GM19467 (cell line): ENCODE data around the gene PXT1.

Experiments used
- ATAC-seq: cut with Tn5 transposase; IDR thresholded peaks from one replicate; pipeline ENCODE4 v1.9.1; 2021; ENCODE audit warnings: mild to moderate bottlenecking, moderate library complexity; ENCODE audit not compliant: unreplicated experiment

The PXT1 gene

DNA sequence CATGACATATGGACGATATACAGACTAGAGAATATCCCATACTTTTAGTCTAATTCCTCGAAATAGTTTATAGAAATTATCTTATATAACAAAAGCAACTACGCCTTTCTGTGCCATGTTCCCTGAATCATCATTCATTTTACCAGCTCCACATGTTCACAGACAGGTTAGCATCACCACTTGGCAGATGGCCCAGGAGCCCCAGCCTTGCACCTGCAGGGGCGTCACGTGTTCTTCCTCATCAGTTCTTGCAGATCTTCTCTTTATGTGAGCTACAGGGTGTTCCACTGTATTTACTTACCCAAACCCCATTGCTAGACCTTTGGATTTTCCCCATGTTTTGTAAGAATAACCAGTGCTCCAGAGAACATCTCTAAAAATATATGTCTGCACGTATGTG is 93.4 kb downstream of the PXT1 start:
- ATAC-seq, result no peak

DNA sequence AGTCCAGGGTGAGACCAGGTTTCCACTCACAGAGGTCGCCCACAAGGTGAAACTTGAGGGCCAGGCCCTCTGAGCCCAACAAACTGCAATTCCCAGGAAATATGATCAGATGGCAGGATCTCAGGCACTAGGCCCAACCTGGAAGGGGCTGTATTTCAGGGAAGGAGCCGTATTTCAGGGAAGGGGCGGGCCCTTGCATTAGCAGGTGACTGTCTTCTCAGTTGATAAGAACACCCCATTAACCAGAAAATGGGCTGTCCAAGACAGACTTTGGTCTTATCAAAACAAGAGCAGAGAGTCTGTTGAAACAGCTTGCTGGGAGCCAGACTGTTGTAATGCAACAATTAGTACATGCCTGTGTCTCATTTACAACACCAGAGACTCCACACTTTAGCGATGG is 95.0 kb downstream of the PXT1 start:
- ATAC-seq, result no peak

DNA sequence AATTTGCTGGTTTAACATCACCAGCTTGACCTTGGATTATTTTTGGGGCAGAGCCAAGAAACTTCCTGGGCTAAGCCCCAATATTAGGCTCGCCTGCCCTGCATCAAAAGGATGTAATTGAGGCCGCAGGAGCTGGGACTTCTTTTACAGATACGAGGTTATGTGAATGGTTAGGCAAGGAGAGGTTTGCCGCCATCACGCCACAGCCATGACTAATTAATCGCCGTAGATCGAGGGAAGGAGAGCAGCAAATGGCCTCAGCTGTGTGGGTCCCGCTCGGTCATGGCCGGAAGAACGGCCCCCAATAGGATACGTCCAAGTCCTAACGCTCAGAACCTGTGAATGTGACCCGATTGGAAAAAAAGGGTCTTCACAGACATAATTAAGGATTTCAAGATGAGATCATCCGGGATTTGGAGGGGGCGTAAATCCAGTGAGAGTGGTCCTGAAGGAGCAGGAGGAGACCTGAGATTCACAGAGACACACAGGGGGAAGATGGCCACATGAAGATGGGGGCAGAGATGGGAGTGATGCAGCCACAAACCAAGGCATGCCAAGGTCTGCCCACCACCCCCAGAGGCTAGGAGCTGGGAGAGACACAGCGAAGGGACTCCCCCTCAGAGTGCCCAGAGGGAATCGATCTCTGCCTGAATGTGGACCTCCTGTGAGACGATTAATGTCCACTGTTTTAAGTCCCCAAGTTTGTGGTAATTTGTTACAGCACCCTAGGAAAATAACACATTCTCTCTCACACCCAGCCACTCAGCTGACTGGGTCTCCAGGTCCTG is 96.0 kb downstream of the PXT1 start:
- no peak for ATAC-seq

DNA sequence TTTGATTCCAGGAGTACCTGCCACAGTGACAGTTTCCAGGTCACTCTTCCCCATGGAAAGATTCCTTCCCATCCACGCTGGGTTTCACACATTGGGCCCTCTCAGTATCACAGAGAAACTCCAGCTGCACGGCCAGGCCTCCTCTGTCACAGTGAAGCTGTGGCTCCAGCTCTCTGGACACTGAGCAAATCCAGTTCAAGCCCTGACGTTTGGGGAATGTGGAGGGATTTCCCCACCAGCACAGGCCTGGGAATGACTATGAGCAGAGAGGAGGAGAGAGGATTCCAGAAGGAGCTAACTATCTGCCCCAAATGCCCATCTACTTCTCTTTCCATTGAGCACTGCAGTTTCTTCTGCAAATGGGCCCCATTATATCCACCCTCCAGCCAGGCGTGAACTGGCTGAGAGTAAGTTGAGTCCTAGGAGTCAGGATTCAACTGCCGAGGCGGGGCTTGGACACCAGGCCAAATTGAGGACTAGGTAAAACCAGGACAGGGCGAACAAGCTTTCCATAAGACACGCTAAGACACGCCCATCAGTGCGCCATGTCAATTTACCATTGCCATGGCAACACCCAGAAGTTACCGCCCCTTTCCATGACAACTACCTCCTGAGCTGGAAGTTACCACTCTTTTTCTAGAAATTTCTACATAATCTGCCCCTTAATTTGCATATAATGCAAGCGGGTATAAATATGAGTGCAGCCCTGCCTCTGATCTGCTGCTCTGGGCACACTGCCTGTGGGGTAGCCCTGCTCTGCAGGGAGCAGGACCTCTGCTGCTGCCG is 96.8 kb downstream of the PXT1 start:
- no peak for ATAC-seq

- no peak for ATAC-seq
Observed at GRCh38 chr6:36343109-36343680, 99.5 kb downstream of the PXT1 start.

DNA sequence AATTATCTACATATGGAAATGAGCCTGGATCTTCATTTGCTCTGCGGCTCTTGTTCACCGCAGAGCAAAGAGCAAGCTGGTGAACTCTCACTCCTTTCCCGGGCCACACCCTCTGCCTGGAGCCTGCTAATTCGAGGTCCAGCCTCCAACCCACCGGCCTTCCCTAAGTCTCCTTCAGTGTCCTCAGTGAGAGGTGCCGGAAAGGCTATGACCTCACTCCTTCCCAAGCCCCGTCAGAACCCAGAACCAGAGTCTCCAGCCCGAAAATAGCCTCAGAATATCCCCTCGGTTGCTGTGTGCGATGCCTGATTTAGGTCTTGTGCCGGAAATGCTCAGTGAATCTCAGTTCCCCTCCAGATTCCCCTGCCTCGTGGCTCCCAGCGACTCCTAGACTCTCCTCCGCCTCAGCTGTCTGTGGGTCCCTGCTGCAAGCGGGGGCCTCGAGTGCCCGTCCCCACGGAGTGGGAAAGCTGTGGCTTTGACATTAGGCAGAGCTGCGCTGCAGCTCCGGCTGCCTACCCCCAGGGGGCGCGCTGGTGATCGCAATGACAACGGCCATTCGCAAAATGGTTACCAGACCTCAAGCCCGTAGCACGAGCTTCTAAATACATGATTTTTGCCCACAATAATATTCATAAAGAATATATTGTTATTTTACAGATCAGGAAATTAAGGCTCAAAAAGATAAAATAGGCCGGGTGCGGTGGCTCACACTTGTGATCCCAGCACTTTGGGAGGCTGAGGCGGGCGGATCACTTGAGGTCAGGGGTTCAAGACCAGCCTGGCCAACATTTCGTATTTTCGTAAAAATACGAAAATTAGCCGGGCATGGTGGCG is 101.8 kb downstream of the PXT1 start:
- no peak for ATAC-seq
